CD4-positive, alpha-beta T cell treated with Interleukin-2 at 100 ng/mL for 4 hours (primary cell): Measurements from ENCODE around the gene FAM3B.
"Not testable (repeated sequence)": the region's sequence is repeated elsewhere in the genome, so short reads cannot be mapped to it uniquely, and the experiment has no call there.

Experiments used
- DNase-seq: peaks from one replicate; pipeline ENCODE4 v3.0.0-alpha.2; 2020; ENCODE audit warnings: low spot score

The FAM3B gene

DNA sequence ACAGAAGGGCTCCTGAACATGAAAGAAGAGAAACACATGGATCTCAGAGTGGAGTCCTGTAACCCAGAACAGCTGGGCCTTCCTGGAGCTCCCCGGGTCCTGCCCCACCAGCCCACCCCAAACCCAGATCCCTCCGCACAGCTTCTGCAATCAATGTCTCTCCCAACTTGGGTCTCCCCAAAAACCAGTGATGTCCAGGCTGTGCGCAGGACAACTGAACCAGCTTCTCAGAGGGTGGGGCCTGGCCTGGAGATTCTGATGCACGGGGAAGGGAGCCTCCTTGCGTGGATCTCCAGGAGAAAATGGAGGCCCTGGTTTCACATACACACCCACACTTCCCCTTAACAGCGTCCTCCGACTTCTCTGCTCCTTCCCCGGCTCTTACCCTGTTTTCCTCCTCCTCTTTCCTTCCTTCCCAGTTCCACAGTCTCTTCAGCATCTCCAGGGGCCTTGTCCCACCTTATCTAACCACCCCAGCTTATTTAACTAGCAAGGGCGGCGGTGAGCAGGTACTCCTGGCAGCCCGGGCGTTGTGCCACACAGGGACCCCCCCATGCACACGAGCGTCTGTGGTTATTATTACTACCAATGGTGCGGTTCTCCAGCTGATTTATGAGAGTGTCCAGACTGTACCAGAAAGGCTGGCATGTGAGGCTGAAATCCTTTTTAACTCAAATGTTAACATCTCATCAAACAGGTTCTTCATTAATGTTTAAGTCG, 34.0 kb downstream of the FAM3B start:
- no peak for DNase-seq

DNA sequence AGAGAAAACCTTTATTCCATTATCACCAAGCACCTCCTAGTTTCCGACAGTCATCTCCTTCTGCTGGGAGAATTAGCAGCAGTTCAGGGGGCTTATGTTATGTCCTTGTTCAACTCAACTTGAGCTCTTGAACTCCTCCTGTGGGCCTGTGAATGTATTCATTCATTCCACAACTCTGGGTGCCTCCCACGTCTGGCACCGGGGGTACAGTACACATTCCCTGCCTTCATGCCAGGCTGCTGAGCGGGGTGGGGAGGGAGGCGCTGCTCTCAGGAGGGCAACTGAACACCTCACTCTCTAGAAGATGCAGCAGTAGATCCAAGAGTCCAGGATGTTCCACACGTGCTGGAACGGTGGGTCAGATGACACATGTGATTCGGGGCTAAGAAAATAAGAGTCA, 40.9 kb downstream of the FAM3B start:
- DNase-seq: no peak

DNA sequence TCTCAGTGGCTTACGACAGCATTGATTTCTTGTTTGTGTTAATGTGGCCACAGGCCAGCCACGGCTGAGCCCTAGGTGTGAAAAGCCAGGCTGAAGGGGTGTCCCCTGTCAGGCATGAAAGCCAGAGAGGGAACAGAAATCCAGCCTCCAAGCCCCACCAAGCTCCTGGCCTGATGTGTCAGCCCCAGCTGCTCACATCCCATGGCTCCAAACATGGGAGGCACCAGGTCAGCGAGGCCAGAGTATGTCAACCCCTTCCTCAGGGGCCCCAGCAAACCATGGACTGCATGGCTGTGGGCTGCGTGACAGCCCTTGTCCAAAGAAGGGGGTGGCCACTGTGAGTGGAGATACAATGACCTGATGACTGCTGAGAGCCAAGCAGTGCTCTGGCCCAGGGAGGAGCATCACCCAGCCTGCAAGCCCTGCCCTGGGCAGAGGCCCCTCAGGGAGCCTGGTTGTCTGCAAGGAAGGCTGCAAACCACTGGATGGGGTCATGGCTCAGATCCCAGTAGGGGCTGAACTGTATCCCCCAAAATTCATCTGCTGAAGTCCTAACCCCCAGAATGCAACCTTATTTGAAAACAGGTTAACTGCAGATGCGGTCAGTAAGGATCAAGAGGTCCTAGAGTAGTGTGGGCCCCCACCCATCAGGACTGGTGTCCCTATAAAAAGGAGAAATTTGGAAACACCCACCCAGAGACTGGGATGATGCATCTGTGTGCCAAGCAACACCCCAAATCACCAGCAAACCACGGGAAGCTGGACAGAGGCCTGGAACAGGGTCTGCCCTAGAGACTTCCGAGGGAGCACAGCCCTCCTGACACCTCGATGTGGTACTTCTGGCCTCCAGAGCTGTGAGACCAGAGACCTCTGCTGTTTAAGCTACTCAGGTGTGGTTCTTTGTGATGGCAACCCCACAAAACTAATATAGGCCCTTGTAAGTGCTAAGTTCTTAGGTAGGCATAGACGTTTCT, 41.9 kb downstream of the FAM3B start:
- no peak for DNase-seq

DNA sequence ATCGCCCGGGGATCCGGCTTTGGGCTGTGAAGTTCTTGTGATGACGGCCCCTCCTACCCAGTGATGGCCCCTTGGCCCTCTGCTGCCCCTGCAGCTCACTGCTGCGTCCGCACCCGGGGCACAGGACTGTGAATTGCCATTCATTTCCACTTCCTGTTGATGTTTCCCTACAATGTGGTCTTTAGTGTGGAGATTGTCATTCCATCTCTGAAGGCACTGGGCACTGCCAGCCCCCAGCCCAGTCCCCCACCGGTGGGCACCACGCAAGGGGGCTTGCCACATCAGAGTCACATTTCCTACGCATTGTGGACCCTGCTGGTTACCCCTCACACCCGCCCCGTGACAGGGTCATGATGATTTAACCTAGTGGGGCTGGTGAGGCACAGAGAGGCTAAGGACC, 42.7 kb downstream of the FAM3B start:
- no peak for DNase-seq

DNA sequence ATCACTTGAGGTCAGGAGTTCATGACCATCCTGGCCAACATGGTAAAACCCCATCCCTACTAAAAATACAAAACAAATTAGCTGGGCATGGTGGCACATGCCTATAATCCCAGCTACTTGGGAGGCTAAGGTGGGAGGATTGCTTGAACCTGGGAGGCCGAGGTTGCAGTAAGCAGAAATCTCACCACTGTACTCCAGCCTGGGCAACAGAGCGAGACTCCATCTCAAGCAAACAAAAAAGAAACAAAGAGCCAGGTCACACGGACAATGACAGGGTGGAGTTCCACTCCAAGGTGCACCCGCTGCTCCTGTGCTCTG, 43.1 kb downstream of the FAM3B start:
- DNase-seq: not testable (repeated sequence)

DNA sequence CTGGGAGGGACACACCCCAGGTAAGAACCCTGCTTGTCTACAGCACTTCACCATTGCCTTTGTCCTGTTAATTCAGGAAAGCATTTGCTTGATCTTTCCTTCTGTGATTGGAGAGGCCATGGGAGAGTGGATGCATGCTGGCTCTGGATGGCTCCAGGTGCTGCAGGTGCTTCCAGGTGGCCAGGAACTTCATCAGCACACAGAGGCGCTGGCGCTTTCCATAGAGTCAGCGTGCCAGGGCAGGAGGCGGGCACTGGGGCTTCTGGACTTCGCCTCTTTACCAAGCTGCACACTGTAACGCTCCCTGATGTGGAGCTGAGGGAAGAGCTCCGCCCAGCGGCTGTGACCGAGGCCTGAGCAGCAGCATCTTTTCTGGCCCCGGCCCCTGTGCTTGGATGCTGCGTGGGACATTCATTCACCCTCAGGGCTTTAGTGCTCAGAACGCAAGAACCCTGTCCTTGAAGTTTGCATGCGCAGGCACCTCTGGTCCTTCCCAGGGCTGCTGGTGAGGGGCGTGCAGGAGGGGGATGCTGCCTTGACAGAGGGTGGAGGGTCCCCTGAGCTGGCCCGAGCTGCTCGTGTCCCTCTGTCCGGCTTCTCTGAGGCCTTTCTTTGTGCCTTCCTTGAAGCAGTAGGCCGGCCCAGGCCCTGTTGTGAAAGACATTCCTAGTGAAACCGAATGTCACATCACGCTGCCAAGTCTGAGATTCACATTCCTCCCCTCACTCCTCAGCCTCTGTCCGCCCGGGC, 43.6 kb downstream of the FAM3B start:
- no peak for DNase-seq

DNA sequence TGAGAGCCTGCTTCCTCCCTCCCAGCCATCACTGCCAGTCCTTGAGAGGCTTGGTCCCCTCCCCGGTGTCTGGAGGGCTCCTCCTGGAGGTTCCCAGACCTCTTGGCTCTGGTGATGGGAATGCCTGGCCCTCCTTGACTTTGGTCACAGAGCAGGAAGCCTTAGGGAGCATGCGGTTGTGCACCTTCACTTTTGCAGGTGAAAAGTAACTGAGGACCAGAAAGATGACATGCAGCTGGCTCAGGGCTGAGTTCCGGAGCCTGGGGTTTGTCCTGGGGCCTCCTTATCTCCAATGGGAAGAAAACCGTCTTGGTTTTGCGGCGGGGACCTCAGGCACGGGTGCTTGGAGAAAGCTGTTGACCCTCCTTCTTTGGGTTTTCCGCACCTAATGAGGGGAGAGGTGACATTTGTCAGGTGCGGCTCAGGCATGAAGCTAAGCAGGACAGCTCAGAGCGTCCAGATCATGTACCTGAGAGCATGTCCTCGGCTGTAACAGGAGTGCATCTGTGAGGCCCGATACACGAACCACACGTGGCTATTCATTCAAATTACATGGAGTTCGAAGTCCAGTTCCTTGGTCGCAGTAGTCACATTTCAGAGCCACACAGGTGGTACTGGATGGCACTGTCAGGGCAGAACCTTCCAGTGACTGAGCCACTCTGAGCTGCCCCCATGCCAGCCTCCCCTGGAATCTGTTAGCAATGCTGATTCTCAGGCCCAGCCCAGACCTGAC, 44.6 kb downstream of the FAM3B start:
- DNase-seq: no peak

DNA sequence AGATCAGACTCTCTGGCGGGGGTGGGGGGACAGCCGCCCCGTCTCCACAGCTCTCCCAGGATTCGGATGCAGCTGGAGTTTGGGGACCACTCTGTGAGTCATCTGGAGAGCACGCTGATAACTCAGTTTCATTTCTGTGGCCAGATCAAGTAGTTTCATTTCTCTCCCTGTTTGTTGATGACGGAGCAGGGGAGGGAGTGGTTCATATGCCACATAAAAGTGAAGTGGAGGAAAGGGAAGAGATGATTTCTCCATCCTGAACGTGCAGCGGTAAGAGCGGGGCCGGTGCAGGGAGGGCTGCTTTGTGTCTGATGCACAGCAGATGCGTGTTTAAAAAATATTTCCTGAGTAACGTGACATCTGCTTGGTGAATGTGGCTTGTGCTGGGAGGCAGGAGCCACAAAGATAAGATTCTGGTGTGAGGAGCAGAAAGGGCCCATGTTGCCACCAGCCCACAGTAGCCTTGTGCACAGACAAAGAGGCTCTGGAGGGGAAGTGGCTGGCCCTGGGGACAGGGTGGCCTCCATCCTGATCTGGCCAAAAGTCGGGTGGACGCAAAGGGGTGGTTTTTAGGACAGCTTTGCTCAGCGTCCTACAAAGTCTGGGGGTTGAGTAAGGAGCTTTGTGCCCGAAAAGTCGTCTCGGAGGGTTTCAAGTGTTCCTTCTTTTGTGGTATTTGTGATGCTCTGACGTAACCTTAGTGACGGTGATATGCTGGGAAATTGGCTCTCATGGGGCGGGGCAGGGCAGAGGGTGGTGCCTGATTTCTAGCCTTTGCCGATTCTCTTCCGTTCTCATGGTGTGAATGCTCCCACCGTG, 45.4 kb downstream of the FAM3B start, which contains the start of gene MX2:
TSS of gene MX2 (plus strand) at position 242 of the 819 bp plus-strand sequence. CDS start 14,880 bp downstream, outside the sequence.
- DNase-seq: peak; percentile 86

DNA sequence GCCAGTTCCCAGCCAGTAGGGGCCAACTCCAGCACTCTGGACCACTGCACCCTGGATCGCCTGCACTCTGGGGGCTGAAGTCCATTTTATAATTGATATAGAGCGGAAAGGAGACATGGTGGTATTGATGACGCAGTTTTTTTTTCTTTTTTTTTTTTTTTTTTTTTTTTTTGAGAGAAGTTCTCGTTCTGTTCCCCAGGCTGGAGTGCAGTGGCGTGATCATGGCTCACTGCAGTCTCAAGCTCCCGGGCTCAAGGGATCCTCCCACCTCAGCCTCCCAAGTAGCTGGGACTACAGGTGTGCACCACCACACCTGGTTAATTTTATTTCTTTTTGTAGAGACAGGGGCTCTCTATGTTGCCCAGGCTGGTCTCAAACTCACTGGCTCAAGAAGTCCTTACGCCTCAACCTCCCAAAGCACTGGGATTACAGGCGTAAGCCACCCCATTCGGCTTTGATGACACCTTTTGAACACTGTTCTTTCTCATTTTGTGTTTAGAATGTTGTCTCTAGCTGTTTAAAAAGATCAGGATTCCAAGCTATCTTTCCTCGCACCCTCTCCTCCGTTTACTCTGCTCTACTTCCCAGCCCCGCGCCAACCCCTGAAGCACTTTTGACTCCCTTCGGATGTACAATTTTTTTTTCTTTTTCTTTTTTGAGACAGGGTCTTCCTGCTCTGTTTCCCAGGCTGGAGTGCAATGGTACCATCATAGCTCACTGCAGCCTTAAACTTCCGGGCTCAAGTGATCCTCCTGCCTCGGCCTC, 46.2 kb downstream of the FAM3B start:
- no peak for DNase-seq

DNA sequence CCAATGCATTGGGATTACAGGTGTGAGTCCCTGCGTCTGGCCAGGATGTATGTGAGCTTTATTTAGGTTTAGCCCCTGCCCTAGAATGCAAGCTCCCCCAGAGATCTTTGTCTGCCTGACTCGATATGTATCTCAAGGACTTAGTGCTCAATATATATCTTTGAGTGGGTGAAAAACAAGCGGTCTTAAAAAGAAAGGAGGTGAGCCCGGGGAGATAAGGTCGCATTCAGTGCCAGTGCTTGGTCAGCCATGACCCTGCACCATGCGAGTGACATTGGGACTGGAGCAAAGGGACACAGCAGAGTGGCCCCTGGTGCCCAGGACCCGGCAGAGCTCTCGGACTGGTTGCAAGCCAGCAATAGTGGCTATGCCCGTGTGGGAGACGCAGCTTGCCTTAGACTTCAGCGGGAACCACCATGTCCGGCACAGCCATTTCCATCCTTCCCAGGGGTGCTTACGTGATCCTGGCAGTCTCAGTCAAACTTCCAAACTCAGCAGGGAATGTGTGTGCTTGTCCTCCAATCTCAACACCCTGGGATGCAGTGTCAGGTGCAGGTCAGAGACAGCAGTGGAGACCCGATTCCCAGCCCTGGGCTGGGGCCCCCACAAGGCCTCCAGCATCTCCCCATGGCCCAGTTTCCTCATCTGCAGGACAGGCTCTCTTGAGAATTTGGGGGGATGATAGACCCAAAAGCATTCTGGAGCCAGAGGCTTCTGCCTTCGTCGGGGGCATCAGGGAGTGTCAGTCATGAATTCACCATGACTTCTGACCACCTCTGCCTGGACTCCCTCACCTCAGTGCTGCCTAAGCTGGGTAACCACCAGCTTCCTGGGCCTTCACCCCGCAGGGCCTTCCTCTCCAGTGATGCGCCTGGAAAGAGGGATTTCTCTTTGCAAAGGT, 47.0 kb downstream of the FAM3B start:
- DNase-seq: no peak

DNA sequence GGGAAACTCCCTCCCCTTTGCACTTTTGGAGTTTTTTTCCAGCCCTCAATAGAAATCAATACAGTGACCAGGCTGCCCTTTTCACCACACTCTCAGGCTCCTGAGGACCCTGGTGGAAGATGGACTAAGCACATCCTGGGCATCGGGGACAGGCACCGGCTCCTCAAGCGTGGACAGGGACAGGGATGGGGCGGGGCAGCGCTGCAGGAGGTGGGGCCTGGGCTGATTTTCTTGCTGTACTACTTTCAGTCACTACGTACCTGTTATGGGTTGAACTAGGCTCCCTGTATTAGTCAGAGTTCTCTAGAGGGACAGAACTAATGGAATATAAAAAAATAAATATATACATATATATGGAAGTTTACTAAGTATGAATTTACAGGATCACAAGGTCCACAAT, 47.7 kb downstream of the FAM3B start:
- DNase-seq: no peak

DNA sequence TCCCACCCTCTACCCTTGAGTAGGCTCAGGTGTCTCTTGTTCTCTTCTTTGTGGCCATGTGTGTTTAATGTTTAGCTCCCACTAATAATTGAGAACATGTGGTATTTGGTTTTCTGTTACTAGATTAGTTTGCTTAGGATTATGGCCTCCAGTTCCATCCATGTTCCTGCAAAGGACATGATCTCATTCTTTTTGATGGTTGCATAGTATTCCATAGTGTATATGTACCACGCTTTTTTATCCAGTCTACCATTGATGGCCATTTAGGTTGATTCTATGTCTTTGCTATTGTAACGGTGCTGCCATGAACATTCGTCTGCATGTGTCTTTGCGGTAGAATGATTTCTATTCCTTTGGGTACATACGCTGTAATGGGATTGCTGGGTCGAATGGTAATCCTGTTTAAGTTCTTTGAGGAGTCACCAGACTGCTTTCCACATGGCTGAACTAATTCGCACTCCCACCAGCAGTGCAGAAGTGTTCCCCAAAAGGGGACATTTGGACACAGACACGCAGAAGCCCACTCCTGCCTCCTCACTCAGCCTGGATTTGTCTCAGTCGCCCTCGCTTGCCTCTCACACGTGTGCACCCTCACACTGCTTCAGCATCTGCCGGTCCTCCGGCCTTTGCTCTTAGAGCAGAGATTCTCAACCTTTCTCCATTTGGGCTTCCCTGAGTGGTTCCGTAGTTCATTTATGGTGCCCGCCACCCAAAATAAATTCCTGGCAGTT, 48.9 kb downstream of the FAM3B start:
- DNase-seq: no peak

DNA sequence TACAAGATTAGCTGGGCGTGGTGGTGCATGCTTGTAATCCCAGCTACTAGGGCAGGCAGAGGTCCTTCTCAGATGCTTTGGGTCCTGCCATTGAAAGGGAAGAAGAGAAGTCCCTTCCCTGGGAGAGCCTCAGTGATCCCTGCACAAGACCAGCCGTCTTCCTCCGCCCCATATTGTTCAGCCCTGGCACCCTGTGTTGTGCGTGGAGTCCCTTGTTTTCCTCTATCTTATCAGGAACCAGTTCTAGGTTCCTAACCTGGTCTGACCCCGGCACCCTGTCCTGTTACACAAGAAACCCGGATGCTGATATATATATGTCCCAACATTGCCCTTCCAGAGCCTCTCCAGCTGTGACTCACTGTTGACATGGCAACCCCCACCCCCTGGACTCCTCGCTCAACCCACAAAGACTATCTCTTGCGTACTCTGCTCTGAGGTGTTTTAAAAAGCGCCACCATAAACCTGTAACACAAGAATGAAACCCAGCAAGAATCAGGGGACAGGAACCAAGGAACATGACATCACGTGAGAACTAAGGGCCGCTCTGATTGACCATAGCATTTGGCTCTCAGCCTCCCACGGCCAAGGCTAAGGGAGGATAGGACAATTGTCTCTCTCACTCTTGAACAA, 50.0 kb downstream of the FAM3B start:
- no peak for DNase-seq

DNA sequence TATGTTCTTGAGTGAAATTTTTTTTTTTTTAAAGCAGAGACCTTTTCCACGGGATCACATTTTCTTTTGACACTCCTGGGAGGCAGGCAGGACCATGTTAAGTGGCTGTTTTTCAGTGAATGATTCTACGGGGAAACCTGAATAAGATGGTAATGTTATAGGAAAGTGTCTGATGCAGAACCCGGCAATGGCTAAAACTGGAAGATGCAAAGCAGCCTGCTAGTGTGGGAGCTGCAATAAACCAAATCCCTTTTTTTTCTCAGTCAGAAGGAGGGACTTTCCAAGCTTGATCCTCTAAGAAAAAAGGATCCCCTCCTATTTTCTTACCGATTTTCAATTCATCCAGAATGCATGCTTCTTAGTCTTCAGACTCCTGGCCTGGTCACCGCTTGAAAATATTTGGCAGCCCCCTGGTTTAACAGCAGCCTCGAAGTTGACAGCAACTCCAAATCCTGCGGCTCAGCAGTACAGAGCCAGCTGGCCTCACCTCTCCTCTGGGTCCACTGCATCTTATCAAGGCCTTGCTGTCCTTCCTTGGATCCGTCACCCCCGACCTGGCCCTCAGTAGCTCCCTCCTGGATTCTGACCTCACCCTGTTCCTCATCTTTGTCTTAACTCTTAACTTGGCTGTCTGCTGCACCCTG, 50.8 kb downstream of the FAM3B start:
- no peak for DNase-seq

DNA sequence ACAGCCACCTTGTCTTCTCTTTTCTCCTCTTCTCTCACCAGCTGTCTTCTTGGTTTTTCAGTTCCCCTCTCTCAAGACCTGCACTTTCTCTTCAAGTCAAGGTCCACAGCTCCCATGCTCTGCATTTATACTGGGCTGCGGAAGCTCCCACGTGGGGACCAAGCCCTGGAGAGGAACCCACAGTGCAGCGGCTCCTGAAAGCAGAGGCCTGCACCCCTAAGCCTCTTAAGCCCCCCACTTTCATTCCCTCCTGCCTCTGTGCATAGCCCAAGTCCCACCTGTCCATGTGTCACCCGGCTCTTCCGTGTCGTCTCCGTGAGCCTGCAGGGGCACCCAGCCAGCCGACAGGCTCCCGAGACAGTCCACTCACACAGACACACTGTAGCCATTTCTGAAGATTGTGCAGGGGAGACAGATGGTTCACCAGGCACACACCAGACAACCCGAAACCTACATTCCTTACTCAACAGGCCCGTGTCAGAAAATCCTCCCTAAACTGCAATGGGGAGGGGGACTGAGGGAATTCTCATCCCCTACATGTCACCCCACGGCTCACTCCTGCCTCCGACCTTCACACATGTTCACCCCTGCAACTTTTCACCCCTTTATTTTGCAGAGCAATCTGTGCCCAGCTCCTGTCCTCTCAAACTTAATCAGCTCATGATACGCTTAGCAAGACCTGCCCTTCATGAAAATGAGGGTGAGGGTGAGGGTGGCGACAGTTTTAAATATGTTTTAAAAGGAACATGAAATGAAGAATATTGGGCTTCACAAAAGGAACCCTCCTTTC, 51.5 kb downstream of the FAM3B start:
- no peak for DNase-seq

DNA sequence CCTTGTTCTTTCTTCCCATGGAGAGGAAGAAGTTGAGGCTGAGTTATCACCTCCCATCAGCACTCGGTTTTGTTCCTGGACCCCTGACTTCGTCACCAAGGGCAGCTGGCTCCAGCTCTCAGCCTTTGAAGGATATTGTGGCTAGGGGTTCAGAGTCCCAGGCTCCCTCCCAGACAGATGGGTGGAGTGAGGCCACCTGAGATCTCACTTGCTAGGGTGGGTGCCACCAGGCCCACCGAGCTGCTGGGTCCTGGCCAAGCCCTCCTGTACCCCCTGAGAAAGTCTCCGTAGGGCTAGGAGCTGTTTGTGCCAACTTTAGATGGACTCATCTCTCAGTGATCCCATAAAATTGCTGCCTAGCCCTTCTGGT, 52.1 kb downstream of the FAM3B start:
- no peak for DNase-seq
